ENCODE results near the gene ZYG11A.

Gene ZYG11A

GRCh38 chr1:52899445-52899894 is 56.9 kb downstream of the ZYG11A start:
- peaks cover 3% of the 10 kb centered on the region; the same call in 1 of the 2 replicates for H3K27me3 ChIP-seq (ENCODE audit: control insufficient read depth, low read length)
- no peak overlapping the region for H3K27ac ChIP-seq (ENCODE audit: low read depth, low read length)
- H4K20me1 ChIP-seq (ENCODE audit: control insufficient read depth, insufficient read depth, low read depth, low read length), result no peaks in the 10 kb centered on the region
- no peaks in the 10 kb centered on the region for H3K9me2 ChIP-seq (replicated peaks; ENCODE audit: control insufficient read depth, low read length)
- no peaks in the 10 kb centered on the region for H3F3A ChIP-seq (ENCODE audit: control insufficient read depth, insufficient read depth)
- H3K9me3 ChIP-seq (ENCODE audit: control insufficient read depth, insufficient read depth, low read length), result no peaks in the 10 kb centered on the region
- no peak overlapping the region for H3K4me3 ChIP-seq (ENCODE audit: low read length)
- H3K4me2 ChIP-seq (ENCODE audit: low read length), result no peak overlapping the region
- no peaks in the 10 kb centered on the region for H3K4me1 ChIP-seq (ENCODE audit: control insufficient read depth, low read length)
- no peaks in the 10 kb centered on the region for H3K36me3 ChIP-seq (ENCODE audit: control insufficient read depth, low read length)
- no peaks in the 10 kb centered on the region for H3K79me2 ChIP-seq (ENCODE audit: control insufficient read depth, low read length)
- TF ChIP-seq CTCF (IDR thresholded peaks at IDR 0.05; ENCODE audit: low read depth, low read length, poor library complexity, severe bottlenecking) (no peak), EZH2phosphoT487 (IDR thresholded peaks at IDR 0.05; ENCODE audit: borderline replicate concordance, low read length) (no peak)

GRCh38 chr1:52900402-52900801 is 57.8 kb downstream of the ZYG11A start:
- no peaks in the 10 kb centered on the region for H3K9me2 ChIP-seq (replicated peaks; ENCODE audit: control insufficient read depth, low read length)
- H3K79me2 ChIP-seq (ENCODE audit: control insufficient read depth, low read length), result no peaks in the 10 kb centered on the region
- no peaks in the 10 kb centered on the region for H3K9me3 ChIP-seq (ENCODE audit: control insufficient read depth, insufficient read depth, low read length)
- H3K4me3 ChIP-seq (ENCODE audit: low read length), result no peak overlapping the region
- peaks cover 3% of the 10 kb centered on the region; the same call in 1 of the 2 replicates for H3K27me3 ChIP-seq (ENCODE audit: control insufficient read depth, low read length)
- H3K36me3 ChIP-seq (ENCODE audit: control insufficient read depth, low read length), result no peaks in the 10 kb centered on the region
- no peaks in the 10 kb centered on the region for H3K4me1 ChIP-seq (ENCODE audit: control insufficient read depth, low read length)
- no peaks in the 10 kb centered on the region for H4K20me1 ChIP-seq (ENCODE audit: control insufficient read depth, insufficient read depth, low read depth, low read length)
- TF ChIP-seq EZH2phosphoT487 (IDR thresholded peaks at IDR 0.05; ENCODE audit: borderline replicate concordance, low read length) (no peak), CTCF (IDR thresholded peaks at IDR 0.05; ENCODE audit: low read depth, low read length, poor library complexity, severe bottlenecking) (no peak)
- no peak overlapping the region for H3K4me2 ChIP-seq (ENCODE audit: low read length)
- H3F3A ChIP-seq (ENCODE audit: control insufficient read depth, insufficient read depth), result no peaks in the 10 kb centered on the region
- no peak overlapping the region for H3K27ac ChIP-seq (ENCODE audit: low read depth, low read length)

- Histone ChIP-seq H3K9me3 (ENCODE audit: control insufficient read depth, insufficient read depth, low read length) (no peaks in the 10 kb centered on the region), H3K4me3 (ENCODE audit: low read length) (no peak overlapping the region), H3K4me1 (ENCODE audit: control insufficient read depth, low read length) (no peaks in the 10 kb centered on the region), H3K79me2 (ENCODE audit: control insufficient read depth, low read length) (no peaks in the 10 kb centered on the region), H3K27me3 (ENCODE audit: control insufficient read depth, low read length) (peaks cover 3% of the 10 kb centered on the region; the same call in 1 of the 2 replicates), H3F3A (ENCODE audit: control insufficient read depth, insufficient read depth) (no peaks in the 10 kb centered on the region), H3K9me2 (replicated peaks; ENCODE audit: control insufficient read depth, low read length) (no peaks in the 10 kb centered on the region), H3K27ac (ENCODE audit: low read depth, low read length) (no peak overlapping the region), H3K4me2 (ENCODE audit: low read length) (no peak overlapping the region), H4K20me1 (ENCODE audit: control insufficient read depth, insufficient read depth, low read depth, low read length) (no peaks in the 10 kb centered on the region), H3K36me3 (ENCODE audit: control insufficient read depth, low read length) (no peaks in the 10 kb centered on the region)
- TF ChIP-seq EZH2phosphoT487 (IDR thresholded peaks at IDR 0.05; ENCODE audit: borderline replicate concordance, low read length), result no peak
- no peak for TF ChIP-seq CTCF (IDR thresholded peaks at IDR 0.05; ENCODE audit: low read depth, low read length, poor library complexity, severe bottlenecking)
Observed at GRCh38 chr1:52901384-52901783, 58.8 kb downstream of the ZYG11A start.
